HL-60 (cell line): Measurements from ENCODE around the gene SNX2.

Experiments
- DNase-seq, 2 experiments: peaks; one replicate each; pipeline ENCODE4 v3.0.0-alpha.2; 2010 to 2020; ENCODE audit warnings: low read depth in 1 of 2, low spot score in 1 of 2
- H3K27ac ChIP-seq: fragments of 250-450 bp; sonication (Bioruptor Pico); replicated peaks from 2 replicates; pipeline ENCODE4 v1.5.1; 2020; ENCODE audit warnings: mild to moderate bottlenecking, moderate library complexity
- H3K27me3 ChIP-seq: fragments of 250-450 bp; sonication (Bioruptor Pico); 2 replicates; pipeline ENCODE4 v1.5.1; 2021; ENCODE audit warnings: mild to moderate bottlenecking, moderate library complexity; ENCODE audit not compliant: insufficient read depth, poor library complexity, severe bottlenecking
- H3K4me3 ChIP-seq: replicated peaks from 2 replicates; pipeline ENCODE4 v1.5.1; 2011; ENCODE audit warnings: mild to moderate bottlenecking, control low read depth, low read length; ENCODE audit not compliant: insufficient read depth
- CTCF ChIP-seq: IDR thresholded peaks from one replicate; pipeline ENCODE4 v1.5.1; 2011; ENCODE audit warnings: low read length, control low read depth, inconsistent platforms; ENCODE audit not compliant: insufficient read depth
- GABPA ChIP-seq: IDR thresholded peaks from 2 replicates; pipeline ENCODE4 v1.6.1; 2012; ENCODE audit warnings: low read depth
- POLR2AphosphoS5 ChIP-seq: IDR thresholded peaks from 2 replicates; pipeline ENCODE4 v1.6.1; 2012; ENCODE audit warnings: low read depth
- REST ChIP-seq: IDR thresholded peaks from 2 replicates; pipeline ENCODE4 v1.6.1; 2012; ENCODE audit warnings: low read depth; ENCODE audit not compliant: insufficient replicate concordance
- SPI1 ChIP-seq: IDR thresholded peaks from 2 replicates; pipeline ENCODE4 v1.6.1; 2012; ENCODE audit warnings: low read depth, mild to moderate bottlenecking, borderline replicate concordance

The SNX2 gene

GRCh38 chr5:122780296-122780695 lies 5.4 kb downstream of the SNX2 start:
- H3K27me3 ChIP-seq = no peaks in the 10 kb centered on the region
- H3K27ac ChIP-seq = no peak overlapping the region
- TF ChIP-seq POLR2AphosphoS5 (no peak), GABPA (no peak), CTCF (no peak), REST (no peak)
- H3K4me3 ChIP-seq = no peak overlapping the region
- no peak for DNase-seq

GRCh38 chr5:122781465-122781864 lies 6.6 kb downstream of the SNX2 start:
- Histone ChIP-seq H3K27ac (no peak overlapping the region), H3K27me3 (no peaks in the 10 kb centered on the region), H3K4me3 (no peak overlapping the region)
- TF ChIP-seq CTCF (no peak), POLR2AphosphoS5 (no peak), SPI1 (no peak), GABPA (no peak), REST (no peak)
- no peak for DNase-seq

- TF ChIP-seq CTCF (no peak), SPI1 (no peak), GABPA (no peak), REST (no peak), POLR2AphosphoS5 (no peak)
Observed at GRCh38 chr5:122785294-122785693, 10.4 kb downstream of the SNX2 start.

More at GRCh38 chr5:122785294-122785693, 10.4 kb downstream of the SNX2 start:
- Histone ChIP-seq H3K27ac (no peak overlapping the region), H3K27me3 (no peaks in the 10 kb centered on the region), H3K4me3 (no peak overlapping the region)
- DNase-seq = no peak
